Forelimb muscle (tissue), 1 donor: ENCODE data around the gene ENSA. TPM values are rescaled to one million over a fixed set of nuclear protein-coding genes. Genes with fewer than 3 reads are reported as not detected.
"Not testable (repeated sequence)": the region's sequence is repeated elsewhere in the genome, so short reads cannot be mapped to it uniquely, and the experiment has no call there.

Experiments used
- DNase-seq: peaks from one replicate; pipeline ENCODE4 v3.0.0-alpha.2; 2013; ENCODE audit warnings: low read depth
- polyA plus RNA-seq: library from polyadenylated mRNA; unstranded; fragments of 120-200 nt; gene quantifications from one replicate; pipeline ENCODE4 v1.2.1, GENCODE V29; 2013; ENCODE audit not compliant: insufficient read length

ENSA gene
- polyA plus RNA-seq: 112 TPM

GRCh38 chr1:150629115-150629928 lies at the start of gene ENSA:
TSS of gene ENSA (minus strand) at chr1:150629612. CDS start at chr1:150629470, 142 bp downstream.
- peak; percentile 100 for DNase-seq

- DNase-seq: no peak
These were observed 49.6 kb upstream of the ENSA start for GRCh38 chr1:150678988-150679387.

- DNase-seq: no peak
These were observed 45.5 kb upstream of the ENSA start for GRCh38 chr1:150674881-150675280.

GRCh38 chr1:150663321-150663720 lies 33.9 kb upstream of the ENSA start:
- DNase-seq: no peak

GRCh38 chr1:150662811-150663210 lies 33.4 kb upstream of the ENSA start:
- DNase-seq: no peak

- no peak for DNase-seq
These were observed 31.7 kb upstream of the ENSA start for GRCh38 chr1:150661156-150661555.

GRCh38 chr1:150660584-150660983 lies 31.2 kb upstream of the ENSA start:
- DNase-seq: no peak

GRCh38 chr1:150657064-150657463 lies 27.7 kb upstream of the ENSA start:
- not testable (repeated sequence) for DNase-seq

- DNase-seq: not testable (repeated sequence)
These were observed 25.2 kb upstream of the ENSA start for GRCh38 chr1:150654635-150655034.

GRCh38 chr1:150650193-150650592 lies 20.8 kb upstream of the ENSA start:
- DNase-seq: no peak

GRCh38 chr1:150649441-150650075 lies 20.1 kb upstream of the ENSA start:
- DNase-seq: no peak

- DNase-seq: no peak
These were observed 12.9 kb upstream of the ENSA start for GRCh38 chr1:150642296-150642695.

GRCh38 chr1:150641126-150641815 lies 11.9 kb upstream of the ENSA start:
- not testable (repeated sequence) for DNase-seq

GRCh38 chr1:150638430-150638829 lies 9.0 kb upstream of the ENSA start:
- DNase-seq: not testable (repeated sequence)

- DNase-seq: not testable (repeated sequence)
These were observed 5.6 kb upstream of the ENSA start for GRCh38 chr1:150634839-150635622.

GRCh38 chr1:150628766-150629114 lies 672 bp downstream of the ENSA start:
- DNase-seq: no peak

GRCh38 chr1:150627826-150628410 lies 1.5 kb downstream of the ENSA start:
- DNase-seq: no peak

GRCh38 chr1:150626150-150626549 lies 3.3 kb downstream of the ENSA start:
- no peak for DNase-seq

GRCh38 chr1:150624546-150624945 lies 4.9 kb downstream of the ENSA start:
- DNase-seq: not testable (repeated sequence)

- DNase-seq: not testable (repeated sequence)
These were observed 5.3 kb downstream of the ENSA start for GRCh38 chr1:150624134-150624533.

- no peak for DNase-seq
These were observed 7.0 kb downstream of the ENSA start for GRCh38 chr1:150622303-150622975.
